T-cell (primary cell): Measurements from ENCODE around the gene TBL1XR1. TPM values are rescaled to one million over a fixed set of nuclear protein-coding genes. Genes with fewer than 3 reads are reported as not detected.

Experiments used
- ATAC-seq, 4 experiments: fragments of 200-7000 bp in 3 of 4; fragments of 150-1000 bp in 1 of 4; cut with Tn5 transposase; replicated peaks in 1 of 4; 1 replicate in 3 of 4; 2 replicates in 1 of 4; pipeline ENCODE4 v1.10.0; 2021; ENCODE audit warnings: moderate library complexity in 3 of 4, mild to moderate bottlenecking in 2 of 4, moderate number of reproducible peaks in 1 of 4
- CTCF ChIA-PET, 2 donors: fragments of 300-600 bp; sonication (Branson Sonifier 250); formaldehyde crosslinking; loops; one replicate each; lab custom pipeline; 2022; ENCODE audit warnings: antibody characterized with exemption in 2 of 2; lab: Charles Lee
- POLR2A ChIA-PET, 2 donors: fragments of 300-600 bp; sonication (Branson Sonifier 250); formaldehyde crosslinking; loops; one replicate each; lab custom pipeline; 2022; ENCODE audit warnings: antibody characterized with exemption in 2 of 2; lab: Charles Lee
- DNase-seq, 35 experiments: peaks; one replicate each; pipeline versions ENCODE4 v3.0.0 to v3.0.0-alpha.2; 2013 to 2023
- H3K27ac ChIP-seq: one replicate; pipeline ENCODE4 v1.5.1; 2013; ENCODE audit warnings: low read length
- H3K27me3 ChIP-seq, 2 experiments: replicated peaks in 1 of 2; 1 replicate in 1 of 2; 2 replicates in 1 of 2; pipeline versions ENCODE4 v1.6.1 to v1.7.0; 2013; ENCODE audit warnings: low read length in 1 of 2, mixed read lengths in 1 of 2; ENCODE audit not compliant: control insufficient read depth in 2 of 2, insufficient read depth in 2 of 2; ENCODE audit errors: extremely low read depth in 1 of 2
- H3K36me3 ChIP-seq, 2 donors: 1 replicate in 1 of 2; 2 replicates in 1 of 2; pipeline versions ENCODE4 v1.6.1 to v1.7.0; 2013; ENCODE audit warnings: low read length in 1 of 2; ENCODE audit not compliant: control insufficient read depth in 2 of 2, insufficient read depth in 1 of 2; ENCODE audit errors: extremely low read depth in 1 of 2
- H3K4me1 ChIP-seq, 2 experiments: 1 replicate in 1 of 2; 2 replicates in 1 of 2; pipeline versions ENCODE4 v1.6.1 to v1.7.0; 2013; ENCODE audit warnings: low read length in 2 of 2, mixed read lengths in 1 of 2; ENCODE audit not compliant: insufficient read depth in 2 of 2, control insufficient read depth in 1 of 2; ENCODE audit errors: extremely low read depth in 1 of 2
- H3K4me3 ChIP-seq, 2 donors: 1 replicate in 1 of 2; 2 replicates in 1 of 2; pipeline versions ENCODE4 v1.5.1 to v1.7.0; 2013; ENCODE audit warnings: mild to moderate bottlenecking in 2 of 2, low read length in 1 of 2, moderate library complexity in 1 of 2; ENCODE audit not compliant: control insufficient read depth in 1 of 2; ENCODE audit errors: extremely low read depth in 1 of 2
- H3K9me3 ChIP-seq: 2 replicates; pipeline ENCODE4 v1.7.0; 2013
- H3K27ac Mint-ChIP-seq, 2 donors: one replicate each; pipeline ENCODE4 v1.8.0; 2020 to 2021; ENCODE audit warnings: mild to moderate bottlenecking in 2 of 2, mixed read lengths in 2 of 2
- H3K27me3 Mint-ChIP-seq, 2 donors: one replicate each; pipeline ENCODE4 v1.8.0; 2021 to 2022; ENCODE audit warnings: mixed read lengths in 2 of 2
- H3K36me3 Mint-ChIP-seq: one replicate; pipeline ENCODE4 v1.8.0; 2021; ENCODE audit warnings: mixed read lengths
- H3K4me1 Mint-ChIP-seq, 3 donors: one replicate each; pipeline ENCODE4 v1.8.0; 2020 to 2022; ENCODE audit warnings: mixed read lengths in 3 of 3, mild to moderate bottlenecking in 1 of 3
- H3K4me3 Mint-ChIP-seq, 3 donors: one replicate each; pipeline ENCODE4 v1.8.0; 2020 to 2022; ENCODE audit warnings: mild to moderate bottlenecking in 3 of 3, mixed read lengths in 3 of 3, moderate library complexity in 3 of 3
- H3K9me3 Mint-ChIP-seq, 3 donors: one replicate each; pipeline ENCODE4 v1.8.0; 2020 to 2022; ENCODE audit warnings: mixed read lengths in 3 of 3
- WGBS: methylation state at CpG from one replicate; pipeline ENCODE4 v1.1.5; 2013; ENCODE audit warnings: missing lambda C conversion rate; ENCODE audit not compliant: insufficient coverage; 5-methylcytosine and 5-hydroxymethylcytosine counted together
- total RNA-seq, 35 experiments: library from RNA in 6 of 35; stranded (reverse) in 6 of 35; fragments of 120-200 nt in 1 of 35; gene quantifications; one replicate each; pipeline versions ENCODE4 v1.2.1 to v1.2.4 and lab custom pipeline; 2013 to 2026

The TBL1XR1 gene
- total RNA-seq, 5 donors from 2014 or later (not counting 1 experiment from before 2014, with no cell fraction given), result 120 to 156 (median 140) TPM

GRCh38 chr3:176995946-176996345 is 201.3 kb downstream of the TBL1XR1 start:
- H3K4me1 ChIP-seq, result no peaks in the 10 kb centered on the region
- POLR2A ChIA-PET, result no interaction called here
- H3K4me1 Mint-ChIP-seq, result no peaks in the 10 kb centered on the region

GRCh38 chr3:176994891-176995781 is 202.1 kb downstream of the TBL1XR1 start:
- Histone ChIP-seq H3K27ac (no peak overlapping the region), H3K4me1 (no peaks in the 10 kb centered on the region), H3K36me3 (no peaks in the 10 kb centered on the region), H3K4me3 (no peak overlapping the region), H3K27me3 (no peaks in the 10 kb centered on the region), H3K9me3 (no peaks in the 10 kb centered on the region)
- H3K4me3 Mint-ChIP-seq, result no peak overlapping the region
- no peak for ATAC-seq
- no peaks in the 10 kb centered on the region for H3K27me3 Mint-ChIP-seq
- WGBS, result no CpG with 5 or more reads among the region's 4 CpGs
- ChIA-PET POLR2A (no interaction called here), CTCF (no interaction called here)
- H3K4me1 Mint-ChIP-seq, result no peaks in the 10 kb centered on the region
- DNase-seq, result no peak
- no peaks in the 10 kb centered on the region for H3K36me3 Mint-ChIP-seq
- no peak overlapping the region for H3K27ac Mint-ChIP-seq
- peaks cover 4 to 9% (median 7%) of the 10 kb centered on the region in 3 donors for H3K9me3 Mint-ChIP-seq

More at GRCh38 chr3:176995946-176996345, 201.3 kb downstream of the TBL1XR1 start:
- H3K27ac ChIP-seq, result no peak overlapping the region
- no peak overlapping the region for H3K4me3 ChIP-seq
- H3K9me3 ChIP-seq, result no peaks in the 10 kb centered on the region
- CTCF ChIA-PET, result no interaction called here
- DNase-seq, result no peak
- WGBS, result no CpG with 5 or more reads among the region's 2 CpGs
- no peaks in the 10 kb centered on the region for H3K36me3 ChIP-seq
- no peak overlapping the region for H3K4me3 Mint-ChIP-seq
- H3K9me3 Mint-ChIP-seq, result peaks cover 9 to 17% (median 14%) of the 10 kb centered on the region in 3 donors
- peaks cover 7% of the 10 kb centered on the region for H3K36me3 Mint-ChIP-seq
- no peak overlapping the region for H3K27ac Mint-ChIP-seq
- no peaks in the 10 kb centered on the region for H3K27me3 ChIP-seq
- ATAC-seq, result no peak
- H3K27me3 Mint-ChIP-seq, result no peaks in the 10 kb centered on the region

- H3K4me1 Mint-ChIP-seq, result no peaks in the 10 kb centered on the region
- ChIA-PET CTCF (no interaction called here), POLR2A (no interaction called here)
- H3K9me3 Mint-ChIP-seq, result peaks cover 4 to 6% (median 6%) of the 10 kb centered on the region in 3 donors
- H3K27me3 Mint-ChIP-seq, result no peaks in the 10 kb centered on the region
- no CpG with 5 or more reads among the region's 1 CpG for WGBS
- no peak for ATAC-seq
- H3K27ac Mint-ChIP-seq, result no peak overlapping the region
- no peak overlapping the region for H3K4me3 ChIP-seq
- no peaks in the 10 kb centered on the region for H3K27me3 ChIP-seq
- no peaks in the 10 kb centered on the region for H3K4me1 ChIP-seq
- no peak overlapping the region for H3K4me3 Mint-ChIP-seq
- no peaks in the 10 kb centered on the region for H3K36me3 ChIP-seq
- no peak for DNase-seq
- no peaks in the 10 kb centered on the region for H3K9me3 ChIP-seq
- H3K36me3 Mint-ChIP-seq, result no peaks in the 10 kb centered on the region
- no peak overlapping the region for H3K27ac ChIP-seq
Measured at GRCh38 chr3:176994393-176994792, 202.9 kb downstream of the TBL1XR1 start.

- no CpG with 5 or more reads among the region's 3 CpGs for WGBS
- no peaks in the 10 kb centered on the region for H3K9me3 ChIP-seq
- H3K4me1 Mint-ChIP-seq, result no peaks in the 10 kb centered on the region
- H3K27me3 ChIP-seq, result no peaks in the 10 kb centered on the region
- CTCF ChIA-PET, result no interaction called here
- peaks cover 0 to 6% (median 5%) of the 10 kb centered on the region in 3 donors for H3K9me3 Mint-ChIP-seq
- H3K27ac Mint-ChIP-seq, result no peak overlapping the region
- H3K4me1 ChIP-seq, result no peaks in the 10 kb centered on the region
- no peak overlapping the region for H3K27ac ChIP-seq
- ATAC-seq, result no peak
- H3K36me3 Mint-ChIP-seq, result no peaks in the 10 kb centered on the region
- no peak overlapping the region for H3K4me3 ChIP-seq
- no peak for DNase-seq
- no peaks in the 10 kb centered on the region for H3K27me3 Mint-ChIP-seq
- POLR2A ChIA-PET, result no interaction called here
- H3K4me3 Mint-ChIP-seq, result no peak overlapping the region
- no peaks in the 10 kb centered on the region for H3K36me3 ChIP-seq
Measured at GRCh38 chr3:176992978-176993377, 204.3 kb downstream of the TBL1XR1 start.

- H3K36me3 Mint-ChIP-seq, result no peaks in the 10 kb centered on the region
- Histone ChIP-seq H3K27ac (no peak overlapping the region), H3K27me3 (no peaks in the 10 kb centered on the region), H3K36me3 (no peaks in the 10 kb centered on the region), H3K9me3 (no peaks in the 10 kb centered on the region), H3K4me3 (no peak overlapping the region), H3K4me1 (no peaks in the 10 kb centered on the region)
- no peak overlapping the region for H3K27ac Mint-ChIP-seq
- no peak overlapping the region for H3K4me3 Mint-ChIP-seq
- no peaks in the 10 kb centered on the region for H3K27me3 Mint-ChIP-seq
- ChIA-PET CTCF (interaction anchor here in 1 of 2 donors (0.6 kb wide), 1 partner anchor 270 kb away, joined by 4 read pairs; no protein-coding TSS in a partner anchor), POLR2A (no interaction called here)
- no peaks in the 10 kb centered on the region for H3K4me1 Mint-ChIP-seq
- WGBS, result 92% methylated on average over 6 of the region's 11 CpGs
- ATAC-seq, result no peak
- peaks cover 0 to 6% (median 5%) of the 10 kb centered on the region in 3 donors for H3K9me3 Mint-ChIP-seq
- no peak for DNase-seq
Measured at GRCh38 chr3:176992565-176992964, 204.7 kb downstream of the TBL1XR1 start.

- no peak overlapping the region for H3K27ac Mint-ChIP-seq
- H3K36me3 ChIP-seq, result no peaks in the 10 kb centered on the region
- no peak overlapping the region for H3K4me3 Mint-ChIP-seq
- WGBS, result 71% methylated on average over 1 of the region's 3 CpGs
- no peak for ATAC-seq
- no peak overlapping the region for H3K4me3 ChIP-seq
- no peaks in the 10 kb centered on the region for H3K36me3 Mint-ChIP-seq
- H3K4me1 Mint-ChIP-seq, result no peaks in the 10 kb centered on the region
- peaks cover 0 to 6% (median 5%) of the 10 kb centered on the region in 3 donors for H3K9me3 Mint-ChIP-seq
- no peaks in the 10 kb centered on the region for H3K9me3 ChIP-seq
- no peaks in the 10 kb centered on the region for H3K4me1 ChIP-seq
- no peaks in the 10 kb centered on the region for H3K27me3 Mint-ChIP-seq
- no peak for DNase-seq
- ChIA-PET POLR2A (no interaction called here), CTCF (no interaction called here)
- H3K27me3 ChIP-seq, result no peaks in the 10 kb centered on the region
- no peak overlapping the region for H3K27ac ChIP-seq
Measured at GRCh38 chr3:176988795-176989194, 208.5 kb downstream of the TBL1XR1 start.
